Left lung (tissue), 10 donors: ENCODE results near the gene DDX53. TPM values are rescaled to one million over a fixed set of nuclear protein-coding genes. Genes with fewer than 3 reads are reported as not detected.

Source experiments
- ATAC-seq: fragments of 200-7000 bp; cut with Tn5 transposase; one replicate; pipeline ENCODE4 v1.9.1; 2020; ENCODE audit warnings: moderate library complexity
- DNase-seq, 4 donors: peaks; one replicate each; pipeline ENCODE4 v3.0.0-alpha.2; 2013 to 2020
- H3K27ac ChIP-seq, 2 donors: fragments of 200-600 bp; sonication (generic) in 1 of 2; one replicate each; pipeline versions ENCODE4 v1.5.0 to v1.8.0; 2020 to 2021
- H3K27me3 ChIP-seq, 2 donors: fragments of 200-600 bp; sonication (generic) in 1 of 2; one replicate each; pipeline versions ENCODE4 v1.5.0 to v1.8.0; 2020 to 2021
- H3K36me3 ChIP-seq, 2 donors: fragments of 200-600 bp; sonication (generic) in 1 of 2; one replicate each; pipeline versions ENCODE4 v1.5.0 to v1.8.0; 2020 to 2021
- H3K4me1 ChIP-seq, 2 donors: fragments of 200-600 bp; one replicate each; pipeline ENCODE4 v1.8.0; 2021
- H3K4me3 ChIP-seq, 2 donors: fragments of 200-600 bp; sonication (generic) in 1 of 2; one replicate each; pipeline versions ENCODE4 v1.5.0 to v1.8.0; 2020 to 2021; ENCODE audit warnings: mild to moderate bottlenecking in 1 of 2
- H3K9me3 ChIP-seq, 2 donors: fragments of 200-600 bp; sonication (generic) in 1 of 2; one replicate each; pipeline versions ENCODE4 v1.5.0 to v1.8.0; 2020 to 2021
- intact Hi-C, 2 donors: fragments of 100-400 bp; cut with DNase I; formaldehyde crosslinking; loops; one replicate each; pipeline versions ENCODE4 v1.11.2 to v1.14.2; 2022
- polyA plus RNA-seq, 6 donors: library from polyadenylated mRNA; unstranded; fragments of 120-200 nt; gene quantifications; one replicate each; pipeline ENCODE4 v1.2.1, GENCODE V29; 2013; ENCODE audit not compliant: insufficient read length in 6 of 6
- total RNA-seq, 2 donors: library from RNA; stranded (reverse); fragmentation: NEBNext Ultra II Directional; extraction: Animal tissue kit (Norgen Biotek cat#: 25700); gene quantifications; one replicate each; pipeline ENCODE4 v1.2.1, GENCODE V29; 2021
- TF ChIP-seq, protein P1 (sequence below), 2 donors: fragments of 200-600 bp; sonication (generic) in 1 of 2; IDR thresholded peaks; one replicate each; pipeline versions ENCODE4 v1.5.0 to v1.8.0; 2021; ENCODE audit warnings: antibody characterized with exemption in 2 of 2
- donor health status: DM: no; HTN: yes; CAD: no.
- donor health status: DM: no; HTN: no; CAD: no.

The DDX53 gene
- total and polyA plus RNA-seq, 8 donors, result not detected

DNA sequence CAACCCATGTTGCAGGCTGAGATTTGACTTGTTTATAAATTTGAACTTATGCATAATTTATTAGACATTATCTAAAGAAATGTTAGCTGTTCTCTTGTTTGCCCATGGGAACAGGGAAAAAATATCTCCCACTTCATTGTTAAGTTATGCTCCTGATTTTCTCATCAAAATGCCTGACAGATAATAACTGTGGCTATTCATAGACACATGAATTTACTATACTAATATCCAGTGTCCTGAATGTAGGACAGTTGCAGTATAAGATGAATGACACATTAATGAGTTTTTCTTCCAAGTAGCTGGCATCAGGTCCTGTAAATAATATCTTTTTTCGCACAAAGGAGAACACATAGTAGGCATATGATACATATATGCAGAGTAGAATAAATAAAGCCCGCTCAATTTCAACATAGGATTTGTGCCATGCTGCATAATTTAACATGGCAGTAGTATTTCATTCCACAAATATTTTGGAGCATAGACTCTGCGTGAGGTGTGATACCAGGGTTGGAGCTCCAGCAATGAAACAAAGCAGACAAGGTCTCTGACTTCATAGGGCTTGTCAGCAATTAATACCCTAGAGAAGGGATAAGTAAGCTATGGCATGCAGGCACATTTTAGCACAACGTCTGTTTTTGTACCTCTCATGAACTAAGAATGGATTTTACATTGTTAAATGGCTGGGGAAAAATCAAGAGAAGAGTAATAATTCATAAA lies 40.4 kb upstream of the DDX53 start:
- intact Hi-C loops, result no loop called here
- no peak overlapping the region for H3K4me3 ChIP-seq
- H3K36me3 ChIP-seq, result no peaks in the 10 kb centered on the region
- DNase-seq (no peak), ATAC-seq (no peak)
- no peaks in the 10 kb centered on the region for H3K4me1 ChIP-seq
- H3K27ac ChIP-seq, result no peak overlapping the region
- no peaks in the 10 kb centered on the region for H3K27me3 ChIP-seq
- TF ChIP-seq, protein P1, sequence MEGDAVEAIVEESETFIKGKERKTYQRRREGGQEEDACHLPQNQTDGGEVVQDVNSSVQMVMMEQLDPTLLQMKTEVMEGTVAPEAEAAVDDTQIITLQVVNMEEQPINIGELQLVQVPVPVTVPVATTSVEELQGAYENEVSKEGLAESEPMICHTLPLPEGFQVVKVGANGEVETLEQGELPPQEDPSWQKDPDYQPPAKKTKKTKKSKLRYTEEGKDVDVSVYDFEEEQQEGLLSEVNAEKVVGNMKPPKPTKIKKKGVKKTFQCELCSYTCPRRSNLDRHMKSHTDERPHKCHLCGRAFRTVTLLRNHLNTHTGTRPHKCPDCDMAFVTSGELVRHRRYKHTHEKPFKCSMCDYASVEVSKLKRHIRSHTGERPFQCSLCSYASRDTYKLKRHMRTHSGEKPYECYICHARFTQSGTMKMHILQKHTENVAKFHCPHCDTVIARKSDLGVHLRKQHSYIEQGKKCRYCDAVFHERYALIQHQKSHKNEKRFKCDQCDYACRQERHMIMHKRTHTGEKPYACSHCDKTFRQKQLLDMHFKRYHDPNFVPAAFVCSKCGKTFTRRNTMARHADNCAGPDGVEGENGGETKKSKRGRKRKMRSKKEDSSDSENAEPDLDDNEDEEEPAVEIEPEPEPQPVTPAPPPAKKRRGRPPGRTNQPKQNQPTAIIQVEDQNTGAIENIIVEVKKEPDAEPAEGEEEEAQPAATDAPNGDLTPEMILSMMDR (IDR thresholded peaks at IDR 0.05), result no peak
- H3K9me3 ChIP-seq, result no peaks in the 10 kb centered on the region

DNA sequence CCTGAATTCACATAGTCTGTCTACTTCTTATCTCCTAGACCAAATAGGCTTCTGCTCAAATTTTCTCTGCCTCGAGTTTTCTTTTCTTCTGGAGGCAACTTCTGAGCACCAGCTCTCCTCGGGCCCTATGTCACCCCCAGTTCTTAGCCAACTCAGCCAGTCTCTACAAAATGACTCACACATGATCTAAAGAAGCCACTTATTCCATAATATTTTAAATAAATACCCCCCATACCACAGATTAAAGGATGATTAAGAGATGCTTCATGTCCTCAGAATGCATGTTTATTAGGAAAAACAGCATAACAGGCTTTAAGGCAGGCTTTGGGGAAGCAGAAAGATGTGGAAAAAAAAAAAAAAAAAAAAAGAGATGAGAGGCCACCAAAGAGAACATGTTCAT lies 36.6 kb upstream of the DDX53 start:
- Histone ChIP-seq H3K36me3 (no peaks in the 10 kb centered on the region), H3K4me3 (no peak overlapping the region), H3K9me3 (no peaks in the 10 kb centered on the region), H3K4me1 (no peaks in the 10 kb centered on the region), H3K27me3 (no peaks in the 10 kb centered on the region), H3K27ac (no peak overlapping the region)
- no peak for DNase-seq
- intact Hi-C loops, result no loop called here
- ATAC-seq, result no peak
- TF ChIP-seq, protein P1 (IDR thresholded peaks at IDR 0.05), result no peak

DNA sequence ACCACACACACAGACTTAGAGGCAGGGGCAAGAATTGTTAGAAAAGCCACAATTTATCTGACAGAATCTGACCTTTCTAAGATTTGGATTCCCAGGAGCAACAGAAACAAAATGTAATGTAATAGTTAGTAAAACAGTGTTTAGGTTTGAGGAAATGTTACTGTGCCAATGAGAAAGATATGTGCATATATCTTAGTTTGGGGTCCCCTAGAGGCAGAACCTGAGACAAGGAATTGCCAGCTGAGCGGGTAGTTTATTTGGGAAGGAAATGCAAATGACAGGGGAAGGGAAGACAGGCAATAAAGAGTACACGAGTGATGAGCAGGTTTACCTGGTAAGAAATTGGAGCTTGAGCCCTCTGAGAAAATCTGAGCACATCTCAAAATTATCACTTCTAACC lies 31.3 kb upstream of the DDX53 start:
- intact Hi-C loops, result no loop called here
- Histone ChIP-seq H3K4me3 (no peak overlapping the region), H3K27me3 (no peaks in the 10 kb centered on the region), H3K27ac (no peak overlapping the region), H3K9me3 (no peaks in the 10 kb centered on the region), H3K36me3 (no peaks in the 10 kb centered on the region), H3K4me1 (no peaks in the 10 kb centered on the region)
- TF ChIP-seq, protein P1 (IDR thresholded peaks at IDR 0.05), result no peak
- DNase-seq (no peak), ATAC-seq (no peak)

DNA sequence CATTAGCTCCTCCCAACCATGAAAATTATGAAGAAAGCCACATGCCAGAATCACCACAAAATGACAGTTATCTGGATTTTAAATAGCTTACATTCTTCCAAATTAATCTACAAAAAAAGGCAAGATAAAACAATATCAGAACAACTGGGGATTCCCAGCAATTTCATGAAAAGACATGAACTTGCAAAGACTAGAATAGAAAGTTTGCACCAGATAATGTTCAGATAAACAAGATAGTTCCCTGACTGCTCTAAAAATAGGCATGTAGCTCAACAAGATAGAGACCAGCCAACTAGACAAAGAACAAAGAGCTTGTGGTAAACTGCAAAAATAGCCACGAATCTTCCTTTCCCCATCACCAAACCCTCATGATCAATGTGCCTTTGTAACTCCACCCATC lies 30.3 kb upstream of the DDX53 start:
- Histone ChIP-seq H3K27ac (no peak overlapping the region), H3K36me3 (no peaks in the 10 kb centered on the region), H3K4me3 (no peak overlapping the region), H3K4me1 (no peaks in the 10 kb centered on the region), H3K9me3 (no peaks in the 10 kb centered on the region), H3K27me3 (no peaks in the 10 kb centered on the region)
- DNase-seq, result no peak
- TF ChIP-seq, protein P1 (IDR thresholded peaks at IDR 0.05), result no peak
- no peak for ATAC-seq
- intact Hi-C loops, result no loop called here

DNA sequence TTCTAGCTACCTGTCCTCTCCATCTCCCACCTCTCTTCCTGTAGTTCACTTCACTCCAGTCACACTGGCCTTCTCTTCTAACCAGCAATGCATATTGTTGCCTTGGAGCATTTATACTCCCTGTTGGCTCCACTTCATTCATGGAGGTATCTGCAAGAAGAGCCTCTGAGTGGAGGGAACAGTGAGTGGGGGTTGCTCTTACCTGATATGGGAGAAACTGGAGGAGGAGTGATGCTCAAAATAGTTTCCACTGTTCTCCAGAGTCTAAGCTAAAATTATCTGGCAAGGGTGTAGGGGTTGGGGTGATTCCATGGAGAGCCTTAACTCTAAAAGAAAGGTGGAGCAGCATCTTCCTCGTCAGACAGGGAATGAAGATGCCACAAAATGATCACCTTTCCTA lies 28.9 kb upstream of the DDX53 start:
- TF ChIP-seq, protein P1 (IDR thresholded peaks at IDR 0.05), result no peak
- Histone ChIP-seq H3K4me1 (no peaks in the 10 kb centered on the region), H3K36me3 (no peaks in the 10 kb centered on the region), H3K27ac (no peak overlapping the region), H3K4me3 (no peak overlapping the region), H3K27me3 (no peaks in the 10 kb centered on the region), H3K9me3 (no peaks in the 10 kb centered on the region)
- DNase-seq (no peak), ATAC-seq (no peak)
- intact Hi-C loops, result no loop called here
